Measurements from ENCODE around the gene DYNLRB2.

DYNLRB2 gene

DNA sequence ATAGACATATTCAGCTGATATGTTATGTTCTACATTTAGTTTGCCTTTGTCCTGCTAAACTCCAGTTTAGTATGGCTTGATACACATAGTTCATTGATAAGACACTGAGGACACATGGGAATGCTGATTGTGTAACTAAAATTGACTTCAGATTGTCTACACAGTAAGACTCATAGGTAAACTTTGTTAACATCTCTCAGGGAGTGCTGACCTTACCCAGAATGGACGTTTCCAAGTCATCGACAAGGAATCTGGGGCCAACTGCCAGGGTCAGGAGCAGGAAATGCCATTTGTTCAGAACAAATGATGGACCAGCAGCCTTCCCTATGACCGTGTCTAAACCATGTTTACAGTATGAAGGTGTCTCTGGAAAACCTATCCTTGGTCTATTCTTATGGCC is 58.7 kb downstream of the DYNLRB2 start:
- DNase-seq (ENCODE audit: low spot score): no peak
